HL-60/S4 treated with phorbol 12-myristate 13-acetate at 8.2 ng/mL for 4 days and 3 days (cell line): Measurements from ENCODE around the gene TSPYL2.

Source experiments
- in situ Hi-C: fragments of 300-500 bp; cut with MboI; formaldehyde crosslinking; loops from 2 replicates; pipeline ENCODE4 v1.15.0; 2022; ENCODE audit warnings: low sequenced_read_pairs

The TSPYL2 gene

DNA sequence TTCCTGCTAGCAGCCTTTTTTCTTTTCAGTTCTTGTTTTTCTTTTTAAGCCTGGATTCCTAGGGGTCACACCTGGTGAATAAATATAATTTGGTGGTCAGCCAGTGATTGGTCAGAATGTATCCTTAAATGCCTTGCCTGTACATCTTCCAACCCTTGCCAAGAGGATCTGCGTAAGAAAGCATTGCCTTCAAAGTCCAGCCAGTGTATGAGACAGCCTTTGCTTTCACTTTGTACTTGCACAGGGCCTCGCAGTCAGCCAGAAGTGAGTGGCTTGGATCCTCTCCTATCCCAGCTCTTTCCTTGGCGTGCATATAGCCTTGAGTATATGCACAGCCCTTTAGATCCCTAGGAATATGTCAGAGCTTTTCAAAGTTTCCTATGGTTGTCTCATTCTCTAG lies 33.9 kb downstream of the TSPYL2 start:
- in situ Hi-C loops, result no loop called here

DNA sequence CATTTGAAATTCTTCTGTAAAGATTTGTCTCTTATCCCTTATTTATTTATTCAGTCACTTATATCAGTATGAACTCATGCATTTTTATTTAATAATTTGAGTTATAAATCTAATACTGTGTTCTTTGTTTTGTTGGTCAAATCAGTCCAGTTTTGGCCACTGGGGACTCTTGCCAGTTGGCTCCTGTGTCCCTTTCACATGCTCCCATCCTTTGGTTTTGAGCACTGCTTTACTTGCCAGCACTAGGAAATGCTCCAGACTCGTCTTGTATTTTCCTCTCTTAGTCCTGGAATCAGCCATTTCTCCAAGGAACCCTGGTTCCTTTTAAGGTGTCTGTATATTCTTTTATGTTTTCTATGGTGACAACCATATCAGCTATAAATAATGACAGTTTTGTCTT lies 39.8 kb downstream of the TSPYL2 start:
- in situ Hi-C loops, result no loop called here

DNA sequence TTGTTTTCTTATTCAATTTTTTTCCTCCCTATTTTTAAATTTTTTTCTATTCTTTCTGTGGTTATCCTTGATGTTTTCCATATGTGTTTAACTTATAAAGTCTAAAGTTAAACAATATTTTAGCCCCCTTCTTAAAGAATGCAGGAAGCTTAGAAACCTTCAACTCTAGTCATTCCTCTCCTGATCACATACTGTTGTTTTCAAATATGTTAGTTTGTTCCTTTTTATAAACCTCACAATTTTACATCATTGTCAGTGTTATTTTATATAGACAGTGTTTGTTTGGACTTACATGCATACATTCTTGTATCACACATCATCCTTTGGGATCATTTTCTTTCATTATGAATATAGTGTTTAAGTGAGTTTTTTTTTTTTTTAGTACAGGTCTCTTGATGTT lies 43.3 kb downstream of the TSPYL2 start:
- in situ Hi-C loops, result no loop called here

DNA sequence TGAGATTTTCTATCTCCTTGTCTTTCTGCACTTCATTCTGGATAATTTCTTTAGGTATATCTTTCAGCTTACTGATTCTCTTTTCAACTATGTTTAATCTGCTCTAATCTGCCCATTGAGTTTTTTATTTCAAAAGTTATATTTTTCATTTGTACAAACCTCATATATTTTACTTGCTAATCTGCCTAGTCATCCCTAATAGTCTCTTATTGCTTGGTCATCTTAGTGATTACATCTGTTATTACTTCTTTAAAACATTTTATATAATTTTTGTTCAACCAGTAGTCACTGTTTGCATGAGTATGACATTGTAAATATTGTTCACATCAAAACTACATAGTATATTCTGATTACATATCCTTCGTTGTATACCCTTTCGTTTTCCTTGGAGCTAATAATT lies 44.2 kb downstream of the TSPYL2 start:
- in situ Hi-C loops, result no loop called here

DNA sequence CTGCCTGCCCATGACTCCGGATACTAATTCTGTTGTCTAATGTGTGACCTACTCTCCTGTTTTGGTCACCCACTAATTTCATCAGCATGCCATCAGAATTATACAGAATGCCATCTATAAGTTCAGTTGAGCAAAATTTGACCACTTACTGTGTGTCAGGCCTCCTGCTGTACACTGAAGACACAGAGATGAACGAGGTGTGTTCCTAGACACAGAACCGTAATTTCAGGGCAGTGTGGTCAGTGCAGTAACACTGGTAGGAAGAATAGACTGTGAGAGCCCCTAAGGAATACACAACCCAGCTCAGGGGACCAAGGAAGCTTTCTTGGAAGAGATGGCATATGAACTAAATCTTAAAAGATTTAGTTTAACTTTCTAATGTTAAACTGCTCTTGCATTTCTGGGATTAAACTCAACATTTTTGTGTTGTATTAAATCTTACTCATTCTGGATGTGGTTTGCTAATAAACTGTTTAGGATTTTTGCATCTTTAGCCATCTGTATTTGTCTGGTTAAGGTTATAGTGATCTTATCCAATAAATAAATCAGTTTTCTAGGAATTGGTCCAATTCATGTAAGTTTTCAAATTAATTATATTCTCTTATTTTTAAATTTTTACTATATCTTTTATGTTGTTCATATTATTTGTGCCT lies 46.1 kb downstream of the TSPYL2 start:
- in situ Hi-C loops, result no loop called here

DNA sequence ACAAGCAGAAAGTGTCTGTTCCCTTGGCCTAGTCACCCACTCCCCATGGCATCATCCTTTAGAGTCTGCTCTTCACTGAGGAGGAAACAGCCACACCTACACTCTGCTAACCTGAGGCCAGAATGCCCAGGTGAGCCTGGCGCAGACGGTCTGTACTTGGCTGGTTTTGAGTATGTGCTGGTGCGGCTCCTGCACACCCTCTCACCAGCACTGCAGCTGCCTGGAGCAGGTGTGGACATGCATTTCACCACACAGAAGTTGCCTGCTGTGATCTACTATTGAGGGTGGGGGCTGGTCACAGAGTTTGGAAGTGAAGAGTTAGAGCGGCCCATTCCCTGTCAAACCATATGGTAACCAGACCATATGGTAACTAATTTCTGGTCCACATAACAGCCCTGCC lies 51.2 kb downstream of the TSPYL2 start:
- in situ Hi-C loops, result no loop called here

DNA sequence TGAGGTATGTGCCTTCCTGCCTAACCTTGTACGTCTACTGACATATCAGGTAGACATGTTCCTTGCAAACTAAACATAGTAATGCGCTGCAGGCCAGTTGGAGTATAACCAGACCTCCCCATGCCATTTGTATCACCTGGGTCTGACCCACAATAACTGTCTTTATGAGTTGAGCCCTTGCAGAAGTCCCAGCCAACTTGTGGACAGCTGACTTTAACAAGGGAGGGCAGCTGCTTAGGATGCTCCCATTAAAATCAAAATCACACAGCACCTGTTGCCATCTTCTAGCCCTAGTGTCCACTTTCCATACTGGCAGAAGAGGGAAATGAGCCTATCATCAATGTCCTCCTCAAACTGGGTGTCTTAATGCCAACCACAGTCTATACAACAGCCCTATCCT lies 53.4 kb downstream of the TSPYL2 start:
- in situ Hi-C loops, result no loop called here
